HG02678 (cell line): ENCODE data around the gene PTCH2.
"Not testable (repeated sequence)": the region's sequence is repeated elsewhere in the genome, so short reads cannot be mapped to it uniquely, and the experiment has no call there.

ENCODE experiments used
- ATAC-seq: cut with Tn5 transposase; IDR thresholded peaks from one replicate; pipeline ENCODE4 v1.9.1; 2021; ENCODE audit warnings: mild to moderate bottlenecking, moderate library complexity; ENCODE audit not compliant: unreplicated experiment

The PTCH2 gene

GRCh38 chr1:44846985-44847384 lies 3.9 kb upstream of the PTCH2 start:
- no peak for ATAC-seq

- ATAC-seq = no peak
Measured at GRCh38 chr1:44842486-44842861, 579 bp downstream of the PTCH2 start.

GRCh38 chr1:44839576-44839975 lies 3.5 kb downstream of the PTCH2 start:
- ATAC-seq = no peak

GRCh38 chr1:44838294-44838693 lies 4.8 kb downstream of the PTCH2 start:
- ATAC-seq = not testable (repeated sequence)

GRCh38 chr1:44835738-44836675 lies 7.0 kb downstream of the PTCH2 start:
- ATAC-seq = peak; percentile 62

- no peak for ATAC-seq
Measured at GRCh38 chr1:44834328-44834727, 8.7 kb downstream of the PTCH2 start.

- no peak for ATAC-seq
Measured at GRCh38 chr1:44832056-44832705, 10.9 kb downstream of the PTCH2 start.

GRCh38 chr1:44831516-44831915 lies 11.5 kb downstream of the PTCH2 start:
- no peak for ATAC-seq

- ATAC-seq = no peak
Measured at GRCh38 chr1:44830900-44831304, 12.2 kb downstream of the PTCH2 start.

- no peak for ATAC-seq
Measured at GRCh38 chr1:44829506-44830384, 13.3 kb downstream of the PTCH2 start.

- no peak for ATAC-seq
Measured at GRCh38 chr1:44828841-44829440, 14.1 kb downstream of the PTCH2 start.

GRCh38 chr1:44828003-44828651 lies 14.9 kb downstream of the PTCH2 start:
- no peak for ATAC-seq

GRCh38 chr1:44827197-44828002 lies 15.7 kb downstream of the PTCH2 start:
- ATAC-seq = no peak

- ATAC-seq = no peak
Measured at GRCh38 chr1:44826375-44827196, 16.5 kb downstream of the PTCH2 start.

- ATAC-seq = not testable (repeated sequence)
Measured at GRCh38 chr1:44824392-44824791, 18.7 kb downstream of the PTCH2 start.

- no peak for ATAC-seq
Measured at GRCh38 chr1:44822981-44823451, 20.0 kb downstream of the PTCH2 start.

- ATAC-seq = no peak
Measured at GRCh38 chr1:44822131-44822701, 20.8 kb downstream of the PTCH2 start.

- no peak for ATAC-seq
Measured at GRCh38 chr1:44821240-44821715, 21.8 kb downstream of the PTCH2 start.
